HepG2 (cell line): ENCODE results near the gene AMOTL2. TPM values are rescaled to one million over a fixed set of nuclear protein-coding genes. Genes with fewer than 3 reads are reported as not detected.

Experiments used
- AKAP8 ChIP-seq: sonication (generic); formaldehyde crosslinking; IDR thresholded peaks from 2 replicates; pipeline ENCODE4 v1.5.1; 2020; ENCODE audit warnings: mild to moderate bottlenecking, missing genetic modification reagents
- BCL6 ChIP-seq: IDR thresholded peaks from 2 replicates; pipeline ENCODE4 v1.6.1; 2016; ENCODE audit warnings: missing genetic modification reagents, missing compliant biosample characterization
- BRD4 ChIP-seq: sonication (generic); formaldehyde crosslinking; IDR thresholded peaks from 2 replicates; pipeline ENCODE4 v1.4.0; 2020; ENCODE audit warnings: missing genetic modification reagents
- CREM ChIP-seq, 2 experiments: sonication (generic) in 1 of 2; formaldehyde crosslinking in 1 of 2; IDR thresholded peaks; 2 replicates each; pipeline versions ENCODE4 v1.4.0 to v1.6.1; 2016 to 2020; ENCODE audit warnings: antibody characterized with exemption in 1 of 2, mild to moderate bottlenecking in 1 of 2, missing genetic modification reagents in 1 of 2
- EHMT2 ChIP-seq: fragments of 200-600 bp; sonication (generic); IDR thresholded peaks from 2 replicates; pipeline ENCODE4 v1.7.0; 2017; ENCODE audit warnings: antibody characterized with exemption, low read depth, low read length, borderline replicate concordance
- GPN1 ChIP-seq: sonication (generic); formaldehyde crosslinking; IDR thresholded peaks from 2 replicates; pipeline ENCODE4 v1.5.1; 2020; ENCODE audit warnings: missing genetic modification reagents, borderline replicate concordance
- HNF4G ChIP-seq, 2 experiments: sonication (generic) in 1 of 2; formaldehyde crosslinking in 1 of 2; IDR thresholded peaks; 2 replicates each; pipeline versions ENCODE4 v1.4.0 to v1.6.1; 2011 to 2020; ENCODE audit warnings: borderline replicate concordance in 2 of 2, low read depth in 2 of 2, mild to moderate bottlenecking in 2 of 2, low read length in 1 of 2, missing genetic modification reagents in 1 of 2, moderate library complexity in 1 of 2
- MYC ChIP-seq: sonication (generic); formaldehyde crosslinking; IDR thresholded peaks from 2 replicates; pipeline ENCODE4 v1.9.0; 2021; ENCODE audit warnings: missing genetic modification reagents, borderline replicate concordance
- NFKBIZ ChIP-seq: IDR thresholded peaks from 2 replicates; pipeline ENCODE4 v1.6.1; 2018; ENCODE audit warnings: missing genetic modification reagents, missing compliant biosample characterization
- PRDM15 ChIP-seq: sonication (generic); formaldehyde crosslinking; IDR thresholded peaks from 2 replicates; pipeline ENCODE4 v1.4.0; 2020; ENCODE audit warnings: missing genetic modification reagents
- RARG ChIP-seq: sonication (generic); formaldehyde crosslinking; IDR thresholded peaks from 2 replicates; pipeline ENCODE4 v1.4.0; 2020; ENCODE audit warnings: low read depth, mild to moderate bottlenecking, missing genetic modification reagents
- REPIN1 ChIP-seq: sonication (generic); formaldehyde crosslinking; IDR thresholded peaks from 2 replicates; pipeline ENCODE4 v1.8.0; 2022; ENCODE audit warnings: missing genetic modification reagents, low read depth, mild to moderate bottlenecking, borderline replicate concordance
- SALL1 ChIP-seq: sonication (generic); formaldehyde crosslinking; IDR thresholded peaks from 2 replicates; pipeline ENCODE4 v1.8.0; 2022; ENCODE audit warnings: mild to moderate bottlenecking, missing genetic modification reagents
- TBX2 ChIP-seq: sonication (generic); formaldehyde crosslinking; IDR thresholded peaks from 2 replicates; pipeline ENCODE4 v1.5.0; 2020; ENCODE audit warnings: missing genetic modification reagents, mild to moderate bottlenecking, borderline replicate concordance
- TEAD2 ChIP-seq: sonication (generic); formaldehyde crosslinking; IDR thresholded peaks from 2 replicates; pipeline ENCODE4 v1.9.0; 2021; ENCODE audit warnings: missing genetic modification reagents
- TEAD3 ChIP-seq: optimal IDR thresholded peaks from 2 replicates; pipeline ENCODE3; 2016; ENCODE audit warnings: borderline replicate concordance
- ZNF292 ChIP-seq: sonication (generic); formaldehyde crosslinking; IDR thresholded peaks from 2 replicates; pipeline ENCODE4 v1.8.1; 2022; ENCODE audit warnings: mild to moderate bottlenecking, low read depth, missing genetic modification reagents, borderline replicate concordance
- polyA plus RNA-seq, 8 experiments: library from polyadenylated mRNA; depleted of rRNA in 3 of 8; stranded (reverse) in 7 of 8; unstranded in 1 of 8; fragments of >200 nt; fragmentation: Illumina TruSeq in 4 of 8; extraction: Trizol in 4 of 8; gene quantifications; 2 replicates each; pipeline versions ENCODE4 v1.2.1 to v1.2.3, GENCODE V29; 2011 to 2016; ENCODE audit warnings: low read depth in 4 of 8, missing spikeins in 1 of 8, mixed read lengths in 1 of 8; ENCODE audit not compliant: insufficient read depth in 1 of 8
- total RNA-seq, 5 experiments: library from RNA; depleted of rRNA; stranded (reverse); fragments of >200 nt; fragmentation: Illumina TruSeq; extraction: Trizol; gene quantifications; 2 replicates each; pipeline ENCODE4 v1.2.3, GENCODE V29; 2016; ENCODE audit warnings: low read depth in 1 of 5
- TF ChIP-seq, protein P1 (sequence below): sonication (generic); formaldehyde crosslinking; IDR thresholded peaks from 2 replicates; pipeline ENCODE4 v1.4.0; 2020; ENCODE audit warnings: mild to moderate bottlenecking, missing genetic modification reagents

Gene AMOTL2
- total and polyA plus RNA-seq, 2 of the 13 experiments (the other 11 are each of a cell fraction or from before 2014, with no cell fraction given), result 17.3 to 18.5 TPM

- TF ChIP-seq, protein P1, sequence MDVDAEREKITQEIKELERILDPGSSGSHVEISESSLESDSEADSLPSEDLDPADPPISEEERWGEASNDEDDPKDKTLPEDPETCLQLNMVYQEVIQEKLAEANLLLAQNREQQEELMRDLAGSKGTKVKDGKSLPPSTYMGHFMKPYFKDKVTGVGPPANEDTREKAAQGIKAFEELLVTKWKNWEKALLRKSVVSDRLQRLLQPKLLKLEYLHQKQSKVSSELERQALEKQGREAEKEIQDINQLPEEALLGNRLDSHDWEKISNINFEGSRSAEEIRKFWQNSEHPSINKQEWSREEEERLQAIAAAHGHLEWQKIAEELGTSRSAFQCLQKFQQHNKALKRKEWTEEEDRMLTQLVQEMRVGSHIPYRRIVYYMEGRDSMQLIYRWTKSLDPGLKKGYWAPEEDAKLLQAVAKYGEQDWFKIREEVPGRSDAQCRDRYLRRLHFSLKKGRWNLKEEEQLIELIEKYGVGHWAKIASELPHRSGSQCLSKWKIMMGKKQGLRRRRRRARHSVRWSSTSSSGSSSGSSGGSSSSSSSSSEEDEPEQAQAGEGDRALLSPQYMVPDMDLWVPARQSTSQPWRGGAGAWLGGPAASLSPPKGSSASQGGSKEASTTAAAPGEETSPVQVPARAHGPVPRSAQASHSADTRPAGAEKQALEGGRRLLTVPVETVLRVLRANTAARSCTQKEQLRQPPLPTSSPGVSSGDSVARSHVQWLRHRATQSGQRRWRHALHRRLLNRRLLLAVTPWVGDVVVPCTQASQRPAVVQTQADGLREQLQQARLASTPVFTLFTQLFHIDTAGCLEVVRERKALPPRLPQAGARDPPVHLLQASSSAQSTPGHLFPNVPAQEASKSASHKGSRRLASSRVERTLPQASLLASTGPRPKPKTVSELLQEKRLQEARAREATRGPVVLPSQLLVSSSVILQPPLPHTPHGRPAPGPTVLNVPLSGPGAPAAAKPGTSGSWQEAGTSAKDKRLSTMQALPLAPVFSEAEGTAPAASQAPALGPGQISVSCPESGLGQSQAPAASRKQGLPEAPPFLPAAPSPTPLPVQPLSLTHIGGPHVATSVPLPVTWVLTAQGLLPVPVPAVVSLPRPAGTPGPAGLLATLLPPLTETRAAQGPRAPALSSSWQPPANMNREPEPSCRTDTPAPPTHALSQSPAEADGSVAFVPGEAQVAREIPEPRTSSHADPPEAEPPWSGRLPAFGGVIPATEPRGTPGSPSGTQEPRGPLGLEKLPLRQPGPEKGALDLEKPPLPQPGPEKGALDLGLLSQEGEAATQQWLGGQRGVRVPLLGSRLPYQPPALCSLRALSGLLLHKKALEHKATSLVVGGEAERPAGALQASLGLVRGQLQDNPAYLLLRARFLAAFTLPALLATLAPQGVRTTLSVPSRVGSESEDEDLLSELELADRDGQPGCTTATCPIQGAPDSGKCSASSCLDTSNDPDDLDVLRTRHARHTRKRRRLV (CRISPR knock-in tag), result no peak
- TF ChIP-seq ZNF292 (CRISPR knock-in tag) (no peak), MYC (no peak), PRDM15 (CRISPR knock-in tag) (no peak), BCL6 (CRISPR knock-in tag) (peak; percentile 58), RARG (CRISPR knock-in tag) (no peak), EHMT2 (no peak), TBX2 (peak; percentile 43; the same call in 1 of the 2 replicates), NFKBIZ (no peak), GPN1 (CRISPR knock-in tag) (no peak), SALL1 (CRISPR knock-in tag) (peak; percentile 53), HNF4G (IDR thresholded peaks at IDR 0.05; ENCODE audit: borderline replicate concordance, low read depth, low read length) (peak; percentile 44; the same call in 1 of the 2 replicates), HNF4G (CRISPR knock-in tag; IDR thresholded peaks at IDR 0.05; ENCODE audit: borderline replicate concordance, low read depth) (no peak), AKAP8 (CRISPR knock-in tag) (no peak), BRD4 (CRISPR knock-in tag) (no peak), REPIN1 (no peak), CREM (IDR thresholded peaks at IDR 0.05) (peak; percentile 44; the same call in 1 of the 2 replicates), CREM (CRISPR knock-in tag; IDR thresholded peaks at IDR 0.05) (no peak), TEAD2 (0 out of 2 replicates have a peak, but pooled peaks have one; percentile 21), TEAD3 (CRISPR knock-in tag) (peak; percentile 100)
These were observed 47.3 kb downstream of the AMOTL2 start (continued) for GRCh38 chr3:134326760-134327593.
